Measurements from ENCODE around the gene NTSR1. TPM values are rescaled to one million over a fixed set of nuclear protein-coding genes. Genes with fewer than 3 reads are reported as not detected.

Gene NTSR1
- total RNA-seq, 2 donors from 2014 or later: not detected

GRCh38 chr20:62693524-62693922 lies 15.1 kb upstream of the NTSR1 start:
- Mint-ChIP-seq H3K4me1 (ENCODE audit: low read depth in 2 of 2) (peaks cover 5 to 7% of the 10 kb centered on the region in 2 donors), H3K36me3 (no peaks in the 10 kb centered on the region), H3K9me3 (no peaks in the 10 kb centered on the region), H3K27ac (no peak overlapping the region), H3K4me3 (no peak overlapping the region), H3K27me3 (peaks cover 0 to 4% of the 10 kb centered on the region in 2 donors)
- ATAC-seq (no peak), DNase-seq (ENCODE audit: low spot score) (no peak)

- H3K36me3 Mint-ChIP-seq: no peaks in the 10 kb centered on the region
- no peaks in the 10 kb centered on the region for H3K9me3 Mint-ChIP-seq
- peaks cover 0 to 4% of the 10 kb centered on the region in 2 donors for H3K27me3 Mint-ChIP-seq
- H3K27ac Mint-ChIP-seq: no peak overlapping the region
- no peak overlapping the region for H3K4me3 Mint-ChIP-seq
- H3K4me1 Mint-ChIP-seq (ENCODE audit: low read depth in 2 of 2): peaks cover 5 to 7% of the 10 kb centered on the region in 2 donors
- no peak for ATAC-seq
- no peak for DNase-seq (ENCODE audit: low spot score)
These were observed 14.5 kb upstream of the NTSR1 start for GRCh38 chr20:62694106-62694505.

GRCh38 chr20:62694868-62695267 lies 13.8 kb upstream of the NTSR1 start:
- Mint-ChIP-seq H3K27ac (no peak overlapping the region), H3K27me3 (peaks cover 0 to 4% of the 10 kb centered on the region in 2 donors), H3K9me3 (no peaks in the 10 kb centered on the region), H3K4me3 (no peak overlapping the region), H3K4me1 (ENCODE audit: low read depth in 2 of 2) (peaks cover 5 to 7% of the 10 kb centered on the region in 2 donors), H3K36me3 (no peaks in the 10 kb centered on the region)
- DNase-seq (ENCODE audit: low spot score): no peak
- no peak for ATAC-seq

GRCh38 chr20:62695448-62696414 lies 12.9 kb upstream of the NTSR1 start:
- Mint-ChIP-seq H3K9me3 (no peaks in the 10 kb centered on the region), H3K27ac (no peak overlapping the region), H3K4me3 (no peak overlapping the region), H3K36me3 (no peaks in the 10 kb centered on the region), H3K4me1 (ENCODE audit: low read depth in 2 of 2) (peaks cover 5 to 7% of the 10 kb centered on the region in 2 donors), H3K27me3 (peaks cover 0 to 4% of the 10 kb centered on the region in 2 donors)
- no peak for DNase-seq (ENCODE audit: low spot score)
- peak in 1 of 2 donors; percentile 54 for ATAC-seq

GRCh38 chr20:62696434-62696957 lies 12.1 kb upstream of the NTSR1 start:
- Mint-ChIP-seq H3K9me3 (no peaks in the 10 kb centered on the region), H3K27me3 (peaks cover 0 to 4% of the 10 kb centered on the region in 2 donors), H3K4me1 (ENCODE audit: low read depth in 2 of 2) (peaks cover 5 to 7% of the 10 kb centered on the region in 2 donors), H3K36me3 (no peaks in the 10 kb centered on the region), H3K4me3 (no peak overlapping the region), H3K27ac (no peak overlapping the region)
- no peak for ATAC-seq
- no peak for DNase-seq (ENCODE audit: low spot score)

- Mint-ChIP-seq H3K4me3 (no peak overlapping the region), H3K9me3 (no peaks in the 10 kb centered on the region), H3K36me3 (no peaks in the 10 kb centered on the region), H3K27me3 (peaks cover 0 to 4% of the 10 kb centered on the region in 2 donors), H3K27ac (no peak overlapping the region), H3K4me1 (ENCODE audit: low read depth in 2 of 2) (peaks cover 5 to 7% of the 10 kb centered on the region in 2 donors)
- DNase-seq (ENCODE audit: low spot score) (no peak), ATAC-seq (no peak)
These were observed 11.6 kb upstream of the NTSR1 start for GRCh38 chr20:62696989-62697388.

GRCh38 chr20:62697468-62697912 lies 11.1 kb upstream of the NTSR1 start:
- Mint-ChIP-seq H3K4me1 (ENCODE audit: low read depth in 2 of 2) (peaks cover 4 to 7% of the 10 kb centered on the region in 2 donors), H3K4me3 (no peak overlapping the region), H3K36me3 (no peaks in the 10 kb centered on the region), H3K27me3 (peaks cover 0 to 4% of the 10 kb centered on the region in 2 donors), H3K27ac (peak overlapping the region in 1 of 2 donors; percentile 43), H3K9me3 (no peaks in the 10 kb centered on the region)
- ATAC-seq: no peak
- DNase-seq (ENCODE audit: low spot score): no peak

- no peak overlapping the region for H3K4me3 Mint-ChIP-seq
- H3K27ac Mint-ChIP-seq: peak overlapping the region in 1 of 2 donors; percentile 43
- no peak for DNase-seq (ENCODE audit: low spot score)
- H3K36me3 Mint-ChIP-seq: no peaks in the 10 kb centered on the region
- no peak for ATAC-seq
- H3K27me3 Mint-ChIP-seq: no peaks in the 10 kb centered on the region
- no peaks in the 10 kb centered on the region for H3K9me3 Mint-ChIP-seq
- H3K4me1 Mint-ChIP-seq (ENCODE audit: low read depth in 2 of 2): peaks cover 0 to 7% of the 10 kb centered on the region in 2 donors
These were observed 10.4 kb upstream of the NTSR1 start for GRCh38 chr20:62698231-62698630.

- no peaks in the 10 kb centered on the region for H3K27me3 Mint-ChIP-seq
- no peak overlapping the region for H3K27ac Mint-ChIP-seq
These were observed 9.3 kb upstream of the NTSR1 start for GRCh38 chr20:62699296-62699695.

GRCh38 chr20:62699741-62700140 lies 8.9 kb upstream of the NTSR1 start:
- H3K27ac Mint-ChIP-seq: no peak overlapping the region
- H3K9me3 Mint-ChIP-seq: no peaks in the 10 kb centered on the region

More at GRCh38 chr20:62699296-62699695, 9.3 kb upstream of the NTSR1 start:
- no peak overlapping the region for H3K4me3 Mint-ChIP-seq
- H3K9me3 Mint-ChIP-seq: no peaks in the 10 kb centered on the region
- no peaks in the 10 kb centered on the region for H3K36me3 Mint-ChIP-seq
- DNase-seq (ENCODE audit: low spot score) (no peak), ATAC-seq (no peak)
- H3K4me1 Mint-ChIP-seq (ENCODE audit: low read depth in 2 of 2): peaks cover 5 to 11% of the 10 kb centered on the region in 2 donors

GRCh38 chr20:62700261-62700930 lies 8.2 kb upstream of the NTSR1 start:
- H3K27ac Mint-ChIP-seq: no peak overlapping the region
- H3K4me1 Mint-ChIP-seq (ENCODE audit: low read depth in 2 of 2): peaks cover 5 to 11% of the 10 kb centered on the region in 2 donors
- no peaks in the 10 kb centered on the region for H3K36me3 Mint-ChIP-seq
- DNase-seq (ENCODE audit: low spot score) (no peak), ATAC-seq (no peak)
- no peaks in the 10 kb centered on the region for H3K9me3 Mint-ChIP-seq
- no peaks in the 10 kb centered on the region for H3K27me3 Mint-ChIP-seq
- no peak overlapping the region for H3K4me3 Mint-ChIP-seq

More at GRCh38 chr20:62699741-62700140, 8.9 kb upstream of the NTSR1 start:
- H3K36me3 Mint-ChIP-seq: no peaks in the 10 kb centered on the region
- H3K4me3 Mint-ChIP-seq: no peak overlapping the region
- H3K4me1 Mint-ChIP-seq (ENCODE audit: low read depth in 2 of 2): peaks cover 5 to 11% of the 10 kb centered on the region in 2 donors
- DNase-seq (ENCODE audit: low spot score) (no peak), ATAC-seq (no peak)
- H3K27me3 Mint-ChIP-seq: no peaks in the 10 kb centered on the region

- Mint-ChIP-seq H3K4me1 (ENCODE audit: low read depth in 2 of 2) (peaks cover 5 to 6% of the 10 kb centered on the region in 2 donors), H3K27ac (no peak overlapping the region), H3K27me3 (no peaks in the 10 kb centered on the region), H3K36me3 (no peaks in the 10 kb centered on the region), H3K4me3 (no peak overlapping the region), H3K9me3 (no peaks in the 10 kb centered on the region)
- DNase-seq (ENCODE audit: low spot score): no peak
- no peak for ATAC-seq
These were observed 7.2 kb upstream of the NTSR1 start for GRCh38 chr20:62701161-62702012.

GRCh38 chr20:62702013-62702300 lies 6.7 kb upstream of the NTSR1 start:
- no peaks in the 10 kb centered on the region for H3K9me3 Mint-ChIP-seq
- no peaks in the 10 kb centered on the region for H3K27me3 Mint-ChIP-seq
- no peak for ATAC-seq
- no peak overlapping the region for H3K4me3 Mint-ChIP-seq
- H3K4me1 Mint-ChIP-seq (ENCODE audit: low read depth in 2 of 2): peaks cover 4 to 5% of the 10 kb centered on the region in 2 donors
- no peak overlapping the region for H3K27ac Mint-ChIP-seq
- no peaks in the 10 kb centered on the region for H3K36me3 Mint-ChIP-seq
- DNase-seq (ENCODE audit: low spot score): no peak
